Measurements from ENCODE around the gene DNAH14.

Gene DNAH14

DNA sequence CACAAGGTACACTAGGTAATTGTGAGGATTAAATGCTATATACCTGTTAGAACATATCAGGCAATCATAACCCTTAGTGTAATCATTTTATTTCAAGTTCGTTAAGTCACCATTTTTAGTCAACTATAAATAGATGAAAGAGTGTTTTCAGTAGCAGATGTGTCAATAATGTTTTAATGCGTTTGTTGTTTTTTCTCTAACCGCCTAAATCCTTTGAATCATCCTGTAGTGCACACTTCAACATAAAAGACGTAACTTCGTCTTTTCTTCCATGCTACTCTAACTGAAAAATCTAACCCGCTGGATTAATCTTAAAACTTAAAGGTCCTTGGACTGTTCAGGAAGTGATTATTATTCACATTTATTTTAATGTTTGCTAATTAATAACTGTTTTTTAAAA, 505.6 kb downstream of the DNAH14 start:
- no peak for DNase-seq

DNA sequence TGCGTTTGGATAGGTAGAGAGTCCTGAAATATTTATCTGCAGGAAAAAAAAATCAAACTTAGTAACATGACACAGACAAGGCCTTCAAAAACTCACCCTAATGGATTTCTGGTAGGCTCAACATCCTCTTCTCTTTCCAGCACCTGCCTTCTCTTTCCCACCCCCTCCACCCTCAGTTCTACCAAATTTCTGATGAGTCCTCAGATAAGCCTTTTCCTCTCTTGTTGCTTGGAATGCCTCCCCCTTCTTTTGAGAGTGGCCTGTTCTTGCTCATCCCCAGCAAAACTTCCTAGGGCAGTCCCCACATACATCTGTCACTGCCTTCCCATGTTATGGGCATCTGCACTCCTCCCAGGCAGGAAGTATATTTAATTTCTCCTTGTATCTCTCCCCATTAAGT, 506.0 kb downstream of the DNAH14 start:
- DNase-seq = no peak

- no peak for DNase-seq
Observed at GRCh38 chr1:225435957-225436392, 506.5 kb downstream of the DNAH14 start.

GRCh38 chr1:225437710-225438437, 508.4 kb downstream of the DNAH14 start:
- DNase-seq = no peak

GRCh38 chr1:225440380-225441221, 511.1 kb downstream of the DNAH14 start:
- DNase-seq = no peak

GRCh38 chr1:225441314-225442122, 512.0 kb downstream of the DNAH14 start:
- DNase-seq = no peak

- no peak for DNase-seq
Observed at GRCh38 chr1:225442123-225442505, 512.6 kb downstream of the DNAH14 start.

DNA sequence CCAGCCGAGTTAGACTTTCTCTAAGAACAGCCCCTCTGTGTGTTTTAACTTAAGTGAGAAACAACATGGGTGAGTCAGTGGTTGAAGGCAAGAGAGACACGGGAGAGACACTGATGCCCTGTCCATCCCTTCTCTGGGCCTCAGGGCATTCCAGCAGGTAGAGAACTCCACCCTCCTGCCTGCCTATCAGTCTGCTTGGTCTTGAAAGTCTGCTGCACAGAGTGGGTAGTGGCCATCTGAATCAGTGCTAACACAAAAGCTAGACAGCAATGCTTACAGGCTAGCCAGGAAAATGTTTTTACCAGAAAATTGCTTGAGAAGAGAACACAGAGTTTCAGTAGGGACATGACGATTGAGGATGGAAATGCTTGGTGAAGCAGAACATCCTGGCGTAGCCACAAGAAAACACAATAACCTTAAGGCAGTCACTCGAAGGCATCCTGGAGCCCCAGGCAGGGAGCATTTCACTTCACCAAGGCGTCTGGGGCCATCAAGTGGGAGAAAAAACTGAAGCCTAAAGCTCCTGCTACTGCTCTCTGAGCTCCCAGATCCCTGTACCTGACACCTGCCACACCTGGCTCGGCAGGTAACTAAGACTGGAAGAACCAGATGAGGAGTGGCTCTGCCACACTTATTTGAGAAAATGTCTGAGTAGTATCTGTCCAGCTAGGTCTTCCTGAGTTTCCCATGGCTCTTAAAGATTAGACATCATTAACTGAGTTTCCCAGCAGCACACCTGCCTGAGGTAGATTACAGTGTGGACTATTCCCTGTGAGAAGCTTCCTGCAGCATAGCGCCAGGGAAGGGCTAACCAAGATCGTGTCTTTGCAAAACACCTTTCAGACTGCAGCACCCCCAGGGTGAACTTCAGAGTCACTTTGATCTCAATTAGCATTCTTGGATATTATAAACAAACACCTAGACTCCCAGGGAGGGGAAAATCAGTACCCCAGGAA, 516.4 kb downstream of the DNAH14 start:
- DNase-seq = no peak

GRCh38 chr1:225446595-225446960, 517.1 kb downstream of the DNAH14 start:
- DNase-seq = no peak

DNA sequence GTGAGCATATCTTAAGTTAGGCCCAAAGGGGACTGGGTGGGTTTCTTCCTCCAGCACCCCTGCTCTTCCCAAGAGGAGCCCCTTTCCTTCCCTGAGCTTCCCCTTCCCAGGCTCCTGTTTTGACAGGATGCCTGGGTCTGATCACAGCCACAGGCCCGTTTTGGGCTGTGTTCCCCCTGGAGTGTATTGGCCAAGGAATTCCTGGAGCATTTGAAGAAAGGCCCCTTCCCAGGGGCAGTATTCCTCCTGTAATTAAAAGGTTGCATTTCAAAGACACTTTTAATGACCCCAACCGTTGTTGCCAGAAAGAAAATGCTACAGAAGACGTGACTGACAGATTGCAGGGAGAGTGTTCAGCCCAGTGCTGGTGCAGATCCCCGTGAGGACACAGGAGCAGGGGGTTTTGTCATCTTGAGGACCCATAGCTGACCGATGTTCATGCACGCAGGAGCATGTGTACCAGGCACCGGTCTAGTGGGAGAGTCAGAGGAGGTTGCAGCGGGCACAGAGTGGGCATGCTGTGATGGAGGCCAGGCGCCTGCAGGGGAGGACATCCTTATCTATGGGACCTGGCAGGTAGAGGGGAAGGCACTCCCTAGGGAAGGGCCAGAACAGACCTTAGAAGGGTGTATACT, 517.6 kb downstream of the DNAH14 start:
- no peak for DNase-seq

DNA sequence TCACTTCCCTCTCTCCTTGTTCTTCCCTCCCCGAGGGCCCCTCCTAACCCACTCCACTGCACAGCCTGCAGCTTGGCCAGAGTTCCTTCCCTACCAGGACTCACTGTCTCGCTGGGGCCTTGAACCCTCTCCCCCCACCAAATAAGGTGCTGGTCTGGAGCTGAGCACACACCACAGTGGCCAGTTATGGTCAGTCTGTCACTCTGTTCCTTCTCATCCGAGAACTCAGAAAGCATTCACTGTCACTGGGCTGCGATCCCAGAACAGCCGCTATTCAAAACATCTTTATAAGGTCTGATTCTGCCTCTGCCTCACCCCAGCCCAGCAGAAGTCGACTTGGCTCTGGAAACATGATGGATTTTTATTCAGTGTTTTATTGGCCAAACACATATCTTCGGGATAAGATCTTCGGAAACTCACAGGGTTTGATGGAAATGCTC, 518.2 kb downstream of the DNAH14 start:
- DNase-seq = no peak

DNA sequence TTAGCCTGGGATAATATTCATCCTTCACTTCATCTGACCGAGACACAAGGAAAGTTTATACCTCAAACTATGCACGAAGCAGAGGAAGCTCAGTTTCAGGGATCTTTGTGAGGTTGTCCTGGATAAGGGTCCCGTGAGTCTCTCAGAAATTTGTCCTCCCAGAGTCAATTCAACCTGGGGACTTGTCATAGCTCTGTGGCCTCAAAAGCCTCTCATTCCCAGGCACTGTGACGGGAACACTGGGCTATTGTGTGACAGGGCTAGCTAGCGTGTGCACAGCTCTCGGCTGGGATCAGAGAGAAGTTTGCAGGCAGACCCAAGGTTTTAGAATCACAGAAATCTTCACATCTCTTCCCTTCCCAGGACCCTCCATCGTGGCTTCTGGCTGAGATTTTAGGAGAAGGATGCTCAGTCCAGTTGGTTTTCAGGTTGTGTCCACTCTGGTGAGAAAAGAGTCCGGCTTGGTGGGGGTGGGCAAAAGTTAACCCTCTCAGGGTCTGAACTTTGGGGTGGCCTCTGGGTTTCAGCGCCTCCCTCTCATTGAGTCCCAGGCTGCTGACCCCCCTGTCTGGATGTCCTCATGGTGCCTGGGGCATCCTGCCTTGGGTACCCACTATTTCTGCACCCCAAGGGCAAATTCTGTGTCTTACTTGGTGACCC, 518.8 kb downstream of the DNAH14 start:
- no peak for DNase-seq

All from activated CD4-positive, alpha-beta T cell treated with anti-CD3 and anti-CD28 coated beads, Interleukin-2, amount 50 U/mL, for 4 hours (primary cell).